SHP77 (cell line): Measurements from ENCODE around the gene CORO7.

ENCODE experiments used
- DNase-seq, 2 experiments: peaks; one replicate each; lab custom pipeline; 2025; lab: John Stamatoyannopoulos, UW

The CORO7 gene

GRCh38 chr16:4426021-4426684 is 9.8 kb upstream of the CORO7 start:
- no peak for DNase-seq

GRCh38 chr16:4425378-4426020 is 9.1 kb upstream of the CORO7 start, which contains the start of gene DNAJA3:
DNAJA3 (plus strand) TSS chr16:4425868; CDS start chr16:4425882, 14 bp downstream.
- peak; percentile 91 to 92 for DNase-seq

GRCh38 chr16:4420505-4421105 is 4.2 kb upstream of the CORO7 start:
- no peak for DNase-seq

- DNase-seq, result no peak
Measured at GRCh38 chr16:4419402-4419959, 3.1 kb upstream of the CORO7 start.

GRCh38 chr16:4415538-4416199 is 727 bp downstream of the CORO7 start:
- DNase-seq, result peak in 1 of 2 experiments; percentile 30

GRCh38 chr16:4414187-4414917 is 2.0 kb downstream of the CORO7 start:
- peak in 1 of 2 experiments; percentile 11 for DNase-seq

GRCh38 chr16:4412854-4413253 is 3.5 kb downstream of the CORO7 start:
- DNase-seq, result no peak

GRCh38 chr16:4412159-4412558 is 4.2 kb downstream of the CORO7 start:
- no peak for DNase-seq

GRCh38 chr16:4411684-4412083 is 4.7 kb downstream of the CORO7 start:
- DNase-seq, result peak in 1 of 2 experiments; percentile 74

- DNase-seq, result peak; percentile 60 to 61
Measured at GRCh38 chr16:4410335-4411075, 5.9 kb downstream of the CORO7 start.

GRCh38 chr16:4409081-4409932 is 7.1 kb downstream of the CORO7 start:
- DNase-seq, result peak in 1 of 2 experiments; percentile 46

- no peak for DNase-seq
Measured at GRCh38 chr16:4408323-4408690, 8.1 kb downstream of the CORO7 start.

- no peak for DNase-seq
Measured at GRCh38 chr16:4407543-4408322, 8.7 kb downstream of the CORO7 start.

- peak; percentile 44 to 74 for DNase-seq
Measured at GRCh38 chr16:4404967-4405696, 11.3 kb downstream of the CORO7 start.

- DNase-seq, result peak; percentile 62 to 80
Measured at GRCh38 chr16:4404247-4404966, 12.0 kb downstream of the CORO7 start.

- DNase-seq, result no peak
Measured at GRCh38 chr16:4403133-4403949, 13.1 kb downstream of the CORO7 start.
